Measurements from ENCODE around the gene NEK11. TPM values are rescaled to one million over a fixed set of nuclear protein-coding genes. Genes with fewer than 3 reads are reported as not detected.
A peak's percentile ranks its signal among the peaks of the same experiment; 100 is the strongest.
"Not testable (repeated sequence)": the region's sequence is repeated elsewhere in the genome, so short reads cannot be mapped to it uniquely, and the experiment has no call there.

NEK11 gene
- total RNA-seq, 1 experiment from 2014 or later: 9.5 TPM

GRCh38 chr3:131328721-131329120 is 302.0 kb downstream of the NEK11 start:
- no peaks in the 10 kb centered on the region for H3K36me3 ChIP-seq (ENCODE audit: control insufficient read depth, insufficient read depth, low read length)
- ChIA-PET CTCF (no interaction called here), POLR2A (no interaction called here)
- no peak for TF ChIP-seq CTCF (IDR thresholded peaks at IDR 0.05)
- TF ChIP-seq TCF7L2 (IDR thresholded peaks at IDR 0.05; ENCODE audit: low read depth, low read length): no peak
- TF ChIP-seq POLR2AphosphoS5 (IDR thresholded peaks at IDR 0.05; ENCODE audit: low read depth, low read length): no peak
- TF ChIP-seq REST (IDR thresholded peaks at IDR 0.05; ENCODE audit: insufficient read depth in 1 of 2, low read depth in 2 of 2, low read length in 1 of 2): no peak
- TF ChIP-seq SIN3A (IDR thresholded peaks at IDR 0.05; ENCODE audit: borderline replicate concordance, insufficient read depth, low read depth, low read length): no peak
- no TSS peak for BruUV-seq (replicated peaks)
- H3K27me3 ChIP-seq (ENCODE audit: control insufficient read depth, insufficient read depth, low read length): no peaks in the 10 kb centered on the region
- ATAC-seq (no peak), DNase-seq (ENCODE audit: low read depth, low spot score) (no peak)
- intact Hi-C loops (cut with micrococcal nuclease; ENCODE audit: unreplicated experiment) (no loop called here), in situ Hi-C loops (cut with HindIII; ENCODE audit: low pct_unique_long_range_greater_than_20kb, low sequenced_read_pairs) (no loop called here)
- no peaks in the 10 kb centered on the region for H3K9me3 ChIP-seq (ENCODE audit: control insufficient read depth, insufficient read depth, low read depth, low read length)
- no peak overlapping the region for H3K27ac ChIP-seq (ENCODE audit: low read length)
- peaks cover 6% of the 10 kb centered on the region; the same call in 1 of the 2 replicates for H3K4me1 ChIP-seq (ENCODE audit: control insufficient read depth, insufficient read depth, low read length)
- H3K4me3 ChIP-seq (ENCODE audit: low read depth in 2 of 2, low read length in 2 of 2): no peak overlapping the region

- H3K4me1 ChIP-seq (ENCODE audit: control insufficient read depth, insufficient read depth, low read length): peaks cover 6% of the 10 kb centered on the region; the same call in 1 of the 2 replicates
- in situ Hi-C loops (cut with HindIII; ENCODE audit: low pct_unique_long_range_greater_than_20kb, low sequenced_read_pairs) (no loop called here), intact Hi-C loops (cut with micrococcal nuclease; ENCODE audit: unreplicated experiment) (no loop called here)
- H3K9me3 ChIP-seq (ENCODE audit: control insufficient read depth, insufficient read depth, low read depth, low read length): no peaks in the 10 kb centered on the region
- no peaks in the 10 kb centered on the region for H3K27me3 ChIP-seq (ENCODE audit: control insufficient read depth, insufficient read depth, low read length)
- ATAC-seq (no peak), DNase-seq (ENCODE audit: low read depth, low spot score) (no peak)
- no peaks in the 10 kb centered on the region for H3K36me3 ChIP-seq (ENCODE audit: control insufficient read depth, insufficient read depth, low read length)
- no peak overlapping the region for H3K4me3 ChIP-seq (ENCODE audit: low read depth in 2 of 2, low read length in 2 of 2)
- ChIA-PET POLR2A (interaction anchor here (0.5 kb wide), 1 partner anchor 709 kb away, joined by 3 read pairs; no protein-coding TSS in a partner anchor), CTCF (interaction anchor here (0.6 kb wide), 1 partner anchor 505 kb away, joined by 5 read pairs; no protein-coding TSS in a partner anchor)
- TF ChIP-seq TCF7L2 (IDR thresholded peaks at IDR 0.05; ENCODE audit: low read depth, low read length) (no peak), CTCF (IDR thresholded peaks at IDR 0.05) (no peak), SIN3A (IDR thresholded peaks at IDR 0.05; ENCODE audit: borderline replicate concordance, insufficient read depth, low read depth, low read length) (no peak), REST (IDR thresholded peaks at IDR 0.05; ENCODE audit: insufficient read depth in 1 of 2, low read depth in 2 of 2, low read length in 1 of 2) (no peak), POLR2AphosphoS5 (IDR thresholded peaks at IDR 0.05; ENCODE audit: low read depth, low read length) (no peak)
- H3K27ac ChIP-seq (ENCODE audit: low read length): no peak overlapping the region
- no TSS peak for BruUV-seq (replicated peaks)
These were observed 303.1 kb downstream of the NEK11 start for GRCh38 chr3:131329774-131330173.

GRCh38 chr3:131331456-131332085 is 304.9 kb downstream of the NEK11 start:
- H3K4me1 ChIP-seq (ENCODE audit: control insufficient read depth, insufficient read depth, low read length); H3K36me3 ChIP-seq (ENCODE audit: control insufficient read depth, insufficient read depth, low read length); H3K9me3 ChIP-seq (ENCODE audit: control insufficient read depth, insufficient read depth, low read depth, low read length); ATAC-seq; in situ Hi-C loops (cut with HindIII; ENCODE audit: low pct_unique_long_range_greater_than_20kb, low sequenced_read_pairs); H3K27me3 ChIP-seq (ENCODE audit: control insufficient read depth, insufficient read depth, low read length); CTCF ChIA-PET; intact Hi-C loops (cut with micrococcal nuclease; ENCODE audit: unreplicated experiment); POLR2A ChIA-PET; BruUV-seq (replicated peaks); DNase-seq (ENCODE audit: low read depth, low spot score): not testable (repeated sequence)
- Histone ChIP-seq H3K27ac (ENCODE audit: low read length) (peak overlapping the region; percentile 56), H3K4me3 (ENCODE audit: low read depth in 2 of 2, low read length in 2 of 2) (peak overlapping the region; percentile 40 to 53)

All from Panc1 (cell line).